Activated CD4-positive, alpha-beta T cell treated with anti-CD3 and anti-CD28 coated beads, Interleukin-2, amount 50 U/mL, for 1 hour (primary cell): ENCODE measurements around the gene MPV17.

Experiments used
- DNase-seq: peaks from one replicate; pipeline ENCODE4 v3.0.0-alpha.2; 2020

The MPV17 gene

GRCh38 chr2:27263287-27264252 lies 59.3 kb downstream of the MPV17 start:
- no peak for DNase-seq

DNA sequence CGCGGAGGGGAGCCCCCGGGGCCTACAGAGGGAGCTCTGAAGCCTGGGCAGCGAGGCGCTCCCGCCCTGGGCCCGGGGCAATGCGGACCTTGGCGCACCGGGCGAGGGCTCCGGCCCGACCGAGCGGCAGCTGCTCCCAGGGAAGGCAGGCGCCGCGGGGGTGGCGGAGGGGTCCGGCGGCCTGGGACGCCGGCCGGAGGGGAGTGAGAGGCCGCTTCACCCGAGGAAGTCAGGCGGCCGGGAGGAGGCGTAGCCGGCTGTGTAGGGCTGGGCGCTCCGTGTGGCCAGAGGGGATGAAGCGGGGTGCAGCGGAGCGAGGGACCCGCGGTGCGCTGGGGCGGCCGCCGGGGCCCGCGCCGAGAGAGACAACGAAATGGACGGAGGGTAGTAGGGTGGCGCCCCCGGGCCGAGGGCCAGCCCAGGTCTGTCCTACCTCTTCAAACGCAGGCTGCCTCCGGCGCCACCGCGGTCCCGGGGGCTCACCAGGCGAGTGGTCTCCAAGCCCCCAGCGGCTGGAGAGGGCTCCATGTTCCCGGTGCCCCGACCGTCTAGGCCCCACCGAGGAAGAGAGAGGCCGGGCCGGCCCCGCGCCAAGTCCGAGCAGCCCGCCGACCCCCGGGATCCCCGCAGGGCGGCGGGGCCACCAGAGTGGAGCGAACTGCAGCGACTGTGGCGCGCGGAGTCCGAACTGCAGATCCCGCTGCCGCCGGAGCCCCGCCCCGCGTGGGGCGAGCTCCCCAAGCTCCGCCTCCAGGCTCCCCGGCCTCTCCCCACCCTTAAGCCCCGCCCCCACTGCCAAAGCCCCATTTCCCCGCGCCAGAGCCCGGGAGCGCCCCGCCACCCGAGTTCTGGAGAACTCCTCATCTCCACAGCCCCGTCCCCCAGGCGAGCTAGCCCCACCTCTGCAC lies 60.3 kb downstream of the MPV17 start, which contains the start of gene SLC30A3:
TSS of gene SLC30A3 (minus strand) at position 669 of the 908 bp plus-strand sequence. CDS start at position 528, 141 bp downstream.
- DNase-seq, result peak; percentile 63

DNA sequence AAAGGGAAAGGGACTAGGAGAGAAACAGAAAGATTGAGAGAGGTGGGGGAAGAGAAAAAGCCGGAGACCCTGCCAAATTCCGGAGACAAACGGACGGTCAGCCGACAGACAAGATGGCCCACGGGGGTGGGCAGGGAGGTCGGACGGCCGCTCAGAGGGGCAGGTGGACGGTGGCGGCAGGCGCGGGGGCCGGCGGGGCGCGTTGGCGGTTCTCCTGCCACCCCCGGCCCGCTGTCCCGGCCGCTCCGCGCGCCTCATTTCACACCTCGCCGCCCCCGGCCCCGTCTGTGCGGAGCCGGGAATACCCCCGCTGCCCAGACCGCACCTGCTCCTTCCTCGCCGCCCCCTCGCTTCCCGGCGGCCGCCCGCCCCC lies 61.0 kb downstream of the MPV17 start:
- DNase-seq, result no peak

- no peak for DNase-seq
Observed at GRCh38 chr2:27261241-27261925, 61.5 kb downstream of the MPV17 start.
